ENCODE measurements around the gene APBA2. TPM values are rescaled to one million over a fixed set of nuclear protein-coding genes. Genes with fewer than 3 reads are reported as not detected.

APBA2 gene
- total RNA-seq, 1 donor from 2014 or later: 5.3 TPM

DNA sequence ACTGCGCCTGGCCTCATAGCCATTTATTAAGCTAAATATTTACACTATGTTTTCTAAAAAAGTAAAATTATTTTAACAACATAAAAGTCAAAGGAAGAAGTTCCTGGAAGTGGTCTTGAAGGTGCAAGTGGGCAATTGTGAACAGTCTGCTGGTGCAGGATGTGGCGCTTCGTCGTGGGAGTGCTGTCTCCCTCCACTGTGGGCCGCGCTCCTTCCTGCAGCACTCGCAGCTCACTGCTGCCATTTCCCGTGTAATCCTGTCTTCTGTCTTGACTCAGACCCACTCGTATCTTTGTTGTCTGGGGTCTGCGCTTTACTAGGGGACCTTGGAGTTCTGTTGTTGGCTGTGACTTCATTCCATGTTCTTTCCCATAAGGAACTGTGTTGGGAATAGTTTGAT lies 56.3 kb downstream of the APBA2 start:
- Histone ChIP-seq H3K4me3 (ENCODE audit: low read depth, low read length) (no peak overlapping the region), H3K36me3 (ENCODE audit: control insufficient read depth, insufficient read depth, low read length) (no peaks in the 10 kb centered on the region), H3K27me3 (ENCODE audit: control insufficient read depth, insufficient read depth, low read length) (no peaks in the 10 kb centered on the region)
- FAIRE-seq: no peak
- DNase-seq (ENCODE audit: low read depth): no peak
- TF ChIP-seq, protein P1, sequence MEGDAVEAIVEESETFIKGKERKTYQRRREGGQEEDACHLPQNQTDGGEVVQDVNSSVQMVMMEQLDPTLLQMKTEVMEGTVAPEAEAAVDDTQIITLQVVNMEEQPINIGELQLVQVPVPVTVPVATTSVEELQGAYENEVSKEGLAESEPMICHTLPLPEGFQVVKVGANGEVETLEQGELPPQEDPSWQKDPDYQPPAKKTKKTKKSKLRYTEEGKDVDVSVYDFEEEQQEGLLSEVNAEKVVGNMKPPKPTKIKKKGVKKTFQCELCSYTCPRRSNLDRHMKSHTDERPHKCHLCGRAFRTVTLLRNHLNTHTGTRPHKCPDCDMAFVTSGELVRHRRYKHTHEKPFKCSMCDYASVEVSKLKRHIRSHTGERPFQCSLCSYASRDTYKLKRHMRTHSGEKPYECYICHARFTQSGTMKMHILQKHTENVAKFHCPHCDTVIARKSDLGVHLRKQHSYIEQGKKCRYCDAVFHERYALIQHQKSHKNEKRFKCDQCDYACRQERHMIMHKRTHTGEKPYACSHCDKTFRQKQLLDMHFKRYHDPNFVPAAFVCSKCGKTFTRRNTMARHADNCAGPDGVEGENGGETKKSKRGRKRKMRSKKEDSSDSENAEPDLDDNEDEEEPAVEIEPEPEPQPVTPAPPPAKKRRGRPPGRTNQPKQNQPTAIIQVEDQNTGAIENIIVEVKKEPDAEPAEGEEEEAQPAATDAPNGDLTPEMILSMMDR (IDR thresholded peaks at IDR 0.05; ENCODE audit: insufficient read depth, low read length, severe bottlenecking): no peak

DNA sequence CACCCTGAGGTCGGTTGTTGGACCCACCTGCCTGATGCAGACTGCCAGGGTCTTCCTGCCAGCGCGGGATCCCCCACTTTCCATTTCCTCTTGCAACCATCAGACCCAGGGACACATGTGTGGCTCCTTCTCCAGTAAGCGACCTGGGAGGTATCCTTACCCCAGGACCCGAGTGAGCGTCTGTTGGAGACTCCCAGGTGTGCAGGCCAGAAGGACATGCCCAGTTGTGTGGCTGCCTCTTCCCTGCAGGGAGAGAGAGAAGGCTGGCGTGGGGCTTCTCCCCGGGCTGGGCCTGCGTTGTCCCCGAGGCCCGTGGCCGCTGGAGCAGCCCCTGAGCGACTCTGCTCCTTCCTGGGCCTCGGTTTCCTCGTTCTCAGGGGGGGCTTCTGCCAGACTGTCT lies 56.8 kb downstream of the APBA2 start:
- no peak for FAIRE-seq
- Histone ChIP-seq H3K4me3 (ENCODE audit: low read depth, low read length) (no peak overlapping the region), H3K36me3 (ENCODE audit: control insufficient read depth, insufficient read depth, low read length) (no peaks in the 10 kb centered on the region), H3K27me3 (ENCODE audit: control insufficient read depth, insufficient read depth, low read length) (no peaks in the 10 kb centered on the region)
- no peak for DNase-seq (ENCODE audit: low read depth)
- TF ChIP-seq, protein P1 (IDR thresholded peaks at IDR 0.05; ENCODE audit: insufficient read depth, low read length, severe bottlenecking): no peak

DNA sequence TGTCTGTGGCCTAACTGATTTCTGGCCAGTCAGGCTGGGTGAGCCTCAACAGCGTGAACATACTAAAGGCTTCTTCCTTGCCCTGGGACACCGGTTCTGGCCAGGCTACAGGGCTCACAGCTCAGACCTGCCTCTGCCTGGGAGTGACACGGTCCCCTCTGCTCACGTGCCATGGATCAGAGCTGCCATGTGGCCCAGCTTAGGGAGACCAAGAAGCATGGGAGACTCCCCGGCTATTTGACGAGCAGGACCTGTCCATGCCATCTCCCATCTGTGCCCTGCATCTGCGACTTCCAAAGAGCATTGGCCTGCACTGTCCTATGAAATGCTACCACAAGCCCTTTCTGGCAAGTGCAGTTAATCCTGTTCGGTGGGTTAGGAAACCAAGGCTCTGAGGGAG lies 57.4 kb downstream of the APBA2 start:
- TF ChIP-seq, protein P1 (IDR thresholded peaks at IDR 0.05; ENCODE audit: insufficient read depth, low read length, severe bottlenecking): no peak
- H3K4me3 ChIP-seq (ENCODE audit: low read depth, low read length): no peak overlapping the region
- FAIRE-seq: no peak
- no peak for DNase-seq (ENCODE audit: low read depth)
- H3K27me3 ChIP-seq (ENCODE audit: control insufficient read depth, insufficient read depth, low read length): no peaks in the 10 kb centered on the region
- no peaks in the 10 kb centered on the region for H3K36me3 ChIP-seq (ENCODE audit: control insufficient read depth, insufficient read depth, low read length)

DNA sequence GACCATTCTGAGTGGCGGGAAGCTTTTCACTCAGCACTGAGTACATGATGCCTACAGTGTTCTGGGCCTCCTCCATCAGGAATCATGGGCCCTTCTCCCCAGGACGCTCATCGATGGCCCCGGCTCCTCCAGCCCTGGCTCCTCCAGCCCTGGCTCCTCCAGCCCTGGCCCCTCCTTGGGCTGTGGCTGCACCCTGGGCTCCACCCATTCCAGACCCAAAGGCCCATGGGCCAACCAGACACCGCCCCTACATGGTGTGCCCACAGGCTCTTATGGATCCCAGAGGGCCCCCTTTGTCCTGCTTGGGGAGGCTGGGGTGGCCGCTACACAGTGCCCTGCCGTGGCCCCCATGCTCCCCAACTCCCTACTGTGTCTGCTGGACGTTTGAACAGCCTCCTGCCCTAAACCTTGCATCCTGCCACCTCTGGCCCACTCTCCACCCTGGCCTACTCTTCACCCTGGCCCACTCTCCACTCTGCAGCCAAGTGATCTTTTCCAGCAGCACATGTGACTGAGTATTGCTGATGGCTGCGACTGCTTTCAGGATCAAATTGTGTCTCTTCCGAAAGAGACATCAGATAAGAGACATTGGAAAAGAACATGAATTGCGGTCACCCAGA lies 57.9 kb downstream of the APBA2 start:
- TF ChIP-seq, protein P1 (IDR thresholded peaks at IDR 0.05; ENCODE audit: insufficient read depth, low read length, severe bottlenecking): no peak
- FAIRE-seq (peak; percentile 58), DNase-seq (ENCODE audit: low read depth) (no peak)
- H3K36me3 ChIP-seq (ENCODE audit: control insufficient read depth, insufficient read depth, low read length): no peaks in the 10 kb centered on the region
- no peak overlapping the region for H3K4me3 ChIP-seq (ENCODE audit: low read depth, low read length)
- no peaks in the 10 kb centered on the region for H3K27me3 ChIP-seq (ENCODE audit: control insufficient read depth, insufficient read depth, low read length)

DNA sequence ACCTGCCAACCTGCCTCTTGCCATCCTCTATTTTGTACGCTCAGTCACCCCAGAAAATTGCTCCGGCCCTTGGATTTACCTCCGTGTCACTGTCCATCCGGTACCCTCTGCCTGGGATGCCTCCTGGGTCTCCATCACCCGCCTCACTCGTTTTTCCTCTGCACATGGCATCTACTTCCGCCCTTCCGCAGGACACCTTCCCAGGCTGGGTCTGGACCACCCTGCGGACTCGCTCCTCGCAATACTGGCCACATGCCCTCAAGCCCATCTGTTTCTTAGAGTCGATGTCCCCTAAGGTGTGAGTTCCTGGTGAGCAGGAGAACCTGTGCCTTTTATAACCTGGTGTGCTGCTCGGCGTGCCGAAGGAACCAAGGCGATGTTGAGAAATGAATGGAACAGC lies 58.5 kb downstream of the APBA2 start:
- H3K27me3 ChIP-seq (ENCODE audit: control insufficient read depth, insufficient read depth, low read length): no peaks in the 10 kb centered on the region
- H3K4me3 ChIP-seq (ENCODE audit: low read depth, low read length): no peak overlapping the region
- peak; percentile 7 for FAIRE-seq
- no peak for DNase-seq (ENCODE audit: low read depth)
- no peaks in the 10 kb centered on the region for H3K36me3 ChIP-seq (ENCODE audit: control insufficient read depth, insufficient read depth, low read length)
- TF ChIP-seq, protein P1 (IDR thresholded peaks at IDR 0.05; ENCODE audit: insufficient read depth, low read length, severe bottlenecking): no peak

DNA sequence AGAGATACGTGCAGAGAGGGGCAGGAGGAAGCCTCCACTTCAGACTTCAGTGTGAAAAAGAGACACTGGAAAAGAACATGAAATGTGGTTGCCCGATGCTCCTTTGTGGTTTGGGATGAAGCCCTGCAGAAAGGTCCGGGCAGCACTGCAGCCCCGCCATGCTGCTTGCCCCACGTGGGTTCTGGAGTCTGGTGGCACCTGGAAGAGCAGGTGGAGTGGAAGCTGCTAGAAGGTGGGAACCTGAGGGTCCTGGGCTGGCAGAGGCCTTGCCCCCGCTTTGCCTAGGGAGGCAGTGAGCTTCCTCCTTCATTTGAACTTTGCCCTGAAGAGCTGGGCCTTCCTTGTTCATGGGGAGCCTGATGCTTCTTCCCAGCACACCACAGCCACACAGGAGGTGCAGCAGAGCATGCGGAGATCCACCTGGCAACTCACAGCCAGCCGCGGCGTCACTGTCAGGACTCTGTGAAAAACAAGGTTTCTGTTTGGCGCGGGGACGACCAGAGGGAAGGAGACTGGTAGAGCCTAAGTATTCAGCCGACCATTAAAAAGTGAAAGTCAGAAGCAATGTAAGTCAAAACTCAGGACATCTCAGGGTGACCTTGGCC lies 59.0 kb downstream of the APBA2 start:
- no peaks in the 10 kb centered on the region for H3K36me3 ChIP-seq (ENCODE audit: control insufficient read depth, insufficient read depth, low read length)
- H3K4me3 ChIP-seq (ENCODE audit: low read depth, low read length): no peak overlapping the region
- DNase-seq (ENCODE audit: low read depth): no peak
- TF ChIP-seq, protein P1 (IDR thresholded peaks at IDR 0.05; ENCODE audit: insufficient read depth, low read length, severe bottlenecking): no peak
- peak; percentile 50 for FAIRE-seq
- H3K27me3 ChIP-seq (ENCODE audit: control insufficient read depth, insufficient read depth, low read length): no peaks in the 10 kb centered on the region
